Vagina (tissue), 2 donors: ENCODE measurements around the gene C1orf21. TPM values are rescaled to one million over a fixed set of nuclear protein-coding genes. Genes with fewer than 3 reads are reported as not detected.

ENCODE experiments used
- DNase-seq, 2 donors: peaks; one replicate each; pipeline ENCODE4 v3.0.0-alpha.2; 2017; ENCODE audit errors: extremely low spot score in 2 of 2
- H3K27ac ChIP-seq: fragments of 200-600 bp; sonication (generic); one replicate; pipeline ENCODE4 v1.5.1; 2019
- H3K27me3 ChIP-seq: fragments of 200-600 bp; sonication (generic); one replicate; pipeline ENCODE4 v1.5.1; 2019
- H3K36me3 ChIP-seq, 2 donors: fragments of 200-600 bp; sonication (generic); one replicate each; pipeline ENCODE4 v1.5.1; 2017 to 2019
- H3K4me1 ChIP-seq: fragments of 200-600 bp; sonication (generic); one replicate; pipeline ENCODE4 v1.5.1; 2019
- H3K4me3 ChIP-seq, 2 donors: fragments of 200-600 bp; sonication (generic); 1 replicate in 1 of 2; 2 replicates in 1 of 2; pipeline ENCODE4 v1.5.1; 2016 to 2019
- H3K9me3 ChIP-seq: fragments of 200-600 bp; sonication (generic); one replicate; pipeline ENCODE4 v1.5.1; 2019
- POLR2A ChIP-seq, 2 donors: fragments of 450-650 bp; IDR thresholded peaks; one replicate each; pipeline ENCODE4 v1.6.1; 2017; ENCODE audit warnings: antibody characterized with exemption in 2 of 2, mild to moderate bottlenecking in 2 of 2, moderate library complexity in 2 of 2
- POLR2AphosphoS5 ChIP-seq, 2 donors: sonication (generic); formaldehyde crosslinking; IDR thresholded peaks; one replicate each; pipeline ENCODE4 v1.9.0; 2017; ENCODE audit warnings: antibody characterized with exemption in 2 of 2, mild to moderate bottlenecking in 2 of 2, low read depth in 1 of 2; ENCODE audit not compliant: insufficient read depth in 1 of 2
- intact Hi-C: fragments of 100-400 bp; cut with DNase I; formaldehyde crosslinking; loops from one replicate; pipeline ENCODE4 v1.15.1; 2023
- total RNA-seq: library from RNA; depleted of rRNA; stranded (reverse); fragments of >200 nt; gene quantifications from one replicate; pipeline ENCODE4 v1.2.3, GENCODE V29; 2016
- TF ChIP-seq, protein P1 (sequence below), 3 experiments: fragments of 450-650 bp in 2 of 3; fragments of 200-600 bp in 1 of 3; sonication (generic) in 1 of 3; IDR thresholded peaks; one replicate each; pipeline ENCODE4 v1.5.1; 2017 to 2019; ENCODE audit warnings: antibody characterized with exemption in 3 of 3, mild to moderate bottlenecking in 2 of 3, moderate library complexity in 2 of 3

C1orf21 gene
- total RNA-seq, 1 donor from 2014 or later = 24.1 TPM

DNA sequence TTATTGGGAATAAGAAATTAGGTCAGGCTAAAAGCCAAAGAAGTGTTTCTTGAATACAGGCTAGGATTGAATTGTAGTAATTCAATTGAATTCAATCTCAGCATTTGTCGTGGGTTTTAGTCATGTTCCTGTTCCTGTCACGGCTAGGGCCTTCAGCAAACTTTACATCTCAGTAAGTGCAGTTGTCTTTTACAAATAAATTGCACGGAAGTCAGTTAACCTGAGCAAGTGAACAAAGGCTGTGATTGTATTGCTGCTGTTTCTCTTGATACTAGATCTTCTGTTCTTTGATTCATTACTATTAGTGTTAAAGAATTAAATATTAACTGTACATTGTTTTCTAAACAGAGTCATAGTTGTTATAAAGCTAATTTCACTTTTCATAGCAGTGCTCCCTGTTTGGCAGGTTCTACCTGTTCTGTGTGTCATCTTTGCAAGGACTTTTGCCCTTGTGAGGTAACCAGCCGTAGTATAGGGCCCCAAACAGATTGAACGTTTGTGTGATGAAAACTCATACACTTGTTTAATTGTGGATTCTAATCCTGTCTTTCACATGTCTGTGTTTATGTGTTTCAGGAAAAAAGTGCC lies 203.4 kb downstream of the C1orf21 start:
- Histone ChIP-seq H3K36me3 (no peaks in the 10 kb centered on the region), H3K4me3 (no peak overlapping the region), H3K4me1 (peaks cover 10% of the 10 kb centered on the region), H3K9me3 (no peaks in the 10 kb centered on the region), H3K27me3 (no peaks in the 10 kb centered on the region), H3K27ac (no peak overlapping the region)
- TF ChIP-seq POLR2A (IDR thresholded peaks at IDR 0.05) (no peak), POLR2AphosphoS5 (IDR thresholded peaks at IDR 0.05; ENCODE audit: insufficient read depth in 1 of 2, low read depth in 1 of 2) (peak in 1 of 2 donors; percentile 88)
- DNase-seq = no peak
- intact Hi-C loops = no loop called here

GRCh38 chr1:184593597-184593996 lies 206.8 kb downstream of the C1orf21 start:
- Histone ChIP-seq H3K4me3 (no peak overlapping the region), H3K9me3 (no peaks in the 10 kb centered on the region), H3K4me1 (peaks cover 10% of the 10 kb centered on the region), H3K27me3 (no peaks in the 10 kb centered on the region), H3K27ac (no peak overlapping the region), H3K36me3 (no peaks in the 10 kb centered on the region)
- no peak for TF ChIP-seq POLR2AphosphoS5 (IDR thresholded peaks at IDR 0.05; ENCODE audit: insufficient read depth in 1 of 2, low read depth in 1 of 2)
- no peak for TF ChIP-seq POLR2A (IDR thresholded peaks at IDR 0.05)
- TF ChIP-seq, protein P1, sequence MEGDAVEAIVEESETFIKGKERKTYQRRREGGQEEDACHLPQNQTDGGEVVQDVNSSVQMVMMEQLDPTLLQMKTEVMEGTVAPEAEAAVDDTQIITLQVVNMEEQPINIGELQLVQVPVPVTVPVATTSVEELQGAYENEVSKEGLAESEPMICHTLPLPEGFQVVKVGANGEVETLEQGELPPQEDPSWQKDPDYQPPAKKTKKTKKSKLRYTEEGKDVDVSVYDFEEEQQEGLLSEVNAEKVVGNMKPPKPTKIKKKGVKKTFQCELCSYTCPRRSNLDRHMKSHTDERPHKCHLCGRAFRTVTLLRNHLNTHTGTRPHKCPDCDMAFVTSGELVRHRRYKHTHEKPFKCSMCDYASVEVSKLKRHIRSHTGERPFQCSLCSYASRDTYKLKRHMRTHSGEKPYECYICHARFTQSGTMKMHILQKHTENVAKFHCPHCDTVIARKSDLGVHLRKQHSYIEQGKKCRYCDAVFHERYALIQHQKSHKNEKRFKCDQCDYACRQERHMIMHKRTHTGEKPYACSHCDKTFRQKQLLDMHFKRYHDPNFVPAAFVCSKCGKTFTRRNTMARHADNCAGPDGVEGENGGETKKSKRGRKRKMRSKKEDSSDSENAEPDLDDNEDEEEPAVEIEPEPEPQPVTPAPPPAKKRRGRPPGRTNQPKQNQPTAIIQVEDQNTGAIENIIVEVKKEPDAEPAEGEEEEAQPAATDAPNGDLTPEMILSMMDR (IDR thresholded peaks at IDR 0.05) = no peak
- DNase-seq = no peak
- intact Hi-C loops = no loop called here

DNA sequence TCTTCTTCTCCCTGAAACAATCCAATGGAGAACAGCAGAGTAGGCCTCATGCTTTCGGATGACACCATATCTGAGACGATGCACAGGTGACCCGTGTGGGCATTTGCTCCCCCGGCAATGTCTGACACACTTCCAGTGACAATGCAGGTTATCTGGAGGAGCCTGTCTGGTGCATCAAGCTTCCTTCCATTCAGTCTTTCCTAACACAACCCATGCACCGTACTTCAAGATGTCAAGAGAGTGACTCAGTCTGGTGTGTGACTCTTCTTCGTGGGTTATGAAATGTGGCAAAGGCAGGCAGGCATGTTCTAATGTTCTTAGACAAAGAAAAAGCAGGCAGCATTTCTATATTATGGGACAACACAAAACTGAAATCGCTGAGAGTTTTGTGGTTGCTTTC lies 208.8 kb downstream of the C1orf21 start:
- H3K4me3 ChIP-seq = no peak overlapping the region
- H3K27ac ChIP-seq = no peak overlapping the region
- no peak for DNase-seq
- no peaks in the 10 kb centered on the region for H3K36me3 ChIP-seq
- H3K9me3 ChIP-seq = no peaks in the 10 kb centered on the region
- TF ChIP-seq POLR2A (IDR thresholded peaks at IDR 0.05) (no peak), POLR2AphosphoS5 (IDR thresholded peaks at IDR 0.05; ENCODE audit: insufficient read depth in 1 of 2, low read depth in 1 of 2) (peak in 1 of 2 donors; percentile 55)
- TF ChIP-seq, protein P1 (IDR thresholded peaks at IDR 0.05) = no peak
- no peaks in the 10 kb centered on the region for H3K4me1 ChIP-seq
- intact Hi-C loops = no loop called here
- H3K27me3 ChIP-seq = no peaks in the 10 kb centered on the region

GRCh38 chr1:184596950-184597645 lies 210.3 kb downstream of the C1orf21 start:
- intact Hi-C loops = no loop called here
- Histone ChIP-seq H3K27me3 (no peaks in the 10 kb centered on the region), H3K4me1 (no peaks in the 10 kb centered on the region), H3K9me3 (no peaks in the 10 kb centered on the region), H3K27ac (no peak overlapping the region), H3K4me3 (no peak overlapping the region), H3K36me3 (no peaks in the 10 kb centered on the region)
- TF ChIP-seq POLR2AphosphoS5 (IDR thresholded peaks at IDR 0.05; ENCODE audit: insufficient read depth in 1 of 2, low read depth in 1 of 2) = no peak
- TF ChIP-seq, protein P1 (IDR thresholded peaks at IDR 0.05) = no peak
- TF ChIP-seq POLR2A (IDR thresholded peaks at IDR 0.05) = no peak
- DNase-seq = no peak

DNA sequence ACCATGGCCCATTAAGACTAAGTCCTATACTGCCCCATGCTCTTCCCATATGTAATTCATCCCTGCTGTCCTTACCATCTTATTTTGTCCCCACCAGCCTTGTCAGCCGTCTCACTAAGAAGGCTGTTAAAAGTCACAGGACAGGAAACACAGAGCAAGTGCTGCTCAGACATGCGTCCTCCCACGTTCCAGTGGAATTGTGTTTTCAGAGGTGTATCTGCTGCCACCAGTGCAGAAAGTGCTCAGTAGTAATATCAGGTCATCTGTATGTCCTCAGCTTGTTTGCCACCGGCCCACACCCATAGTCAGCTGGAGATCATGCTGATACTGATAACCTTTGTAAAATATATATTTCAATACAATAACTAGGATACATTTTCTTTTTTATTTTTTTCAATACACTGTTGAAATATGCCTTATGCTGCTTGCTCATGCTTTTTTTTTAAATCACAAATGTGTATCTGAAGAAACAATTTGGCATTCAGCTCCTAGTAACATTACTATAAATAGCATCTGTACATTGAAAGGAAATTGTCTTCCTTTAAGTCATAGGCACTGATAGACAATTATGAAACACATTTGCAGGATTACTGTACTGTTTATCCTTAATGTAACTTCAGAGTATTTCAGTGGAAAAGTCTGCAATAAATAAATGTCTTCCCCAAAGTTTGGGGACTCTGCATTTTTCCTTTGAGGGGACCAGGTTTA lies 211.0 kb downstream of the C1orf21 start:
- intact Hi-C loops = no loop called here
- no peak overlapping the region for H3K4me3 ChIP-seq
- TF ChIP-seq POLR2A (IDR thresholded peaks at IDR 0.05) (no peak), POLR2AphosphoS5 (IDR thresholded peaks at IDR 0.05; ENCODE audit: insufficient read depth in 1 of 2, low read depth in 1 of 2) (no peak)
- TF ChIP-seq, protein P1 (IDR thresholded peaks at IDR 0.05) = no peak
- no peaks in the 10 kb centered on the region for H3K4me1 ChIP-seq
- H3K27ac ChIP-seq = no peak overlapping the region
- no peaks in the 10 kb centered on the region for H3K27me3 ChIP-seq
- DNase-seq = no peak
- no peaks in the 10 kb centered on the region for H3K36me3 ChIP-seq
- no peaks in the 10 kb centered on the region for H3K9me3 ChIP-seq
